HPDE6-E6E7 (cell line): ENCODE data around the gene FAM81A.
A peak's percentile ranks its signal among the peaks of the same experiment; 100 is the strongest.
"Not testable (repeated sequence)": the region's sequence is repeated elsewhere in the genome, so short reads cannot be mapped to it uniquely, and the experiment has no call there.

Source experiments
- DNase-seq: peaks from one replicate; pipeline ENCODE4 v3.0.0; 2011; ENCODE audit warnings: missing footprints; ENCODE audit errors: extremely low spot score

Gene FAM81A

DNA sequence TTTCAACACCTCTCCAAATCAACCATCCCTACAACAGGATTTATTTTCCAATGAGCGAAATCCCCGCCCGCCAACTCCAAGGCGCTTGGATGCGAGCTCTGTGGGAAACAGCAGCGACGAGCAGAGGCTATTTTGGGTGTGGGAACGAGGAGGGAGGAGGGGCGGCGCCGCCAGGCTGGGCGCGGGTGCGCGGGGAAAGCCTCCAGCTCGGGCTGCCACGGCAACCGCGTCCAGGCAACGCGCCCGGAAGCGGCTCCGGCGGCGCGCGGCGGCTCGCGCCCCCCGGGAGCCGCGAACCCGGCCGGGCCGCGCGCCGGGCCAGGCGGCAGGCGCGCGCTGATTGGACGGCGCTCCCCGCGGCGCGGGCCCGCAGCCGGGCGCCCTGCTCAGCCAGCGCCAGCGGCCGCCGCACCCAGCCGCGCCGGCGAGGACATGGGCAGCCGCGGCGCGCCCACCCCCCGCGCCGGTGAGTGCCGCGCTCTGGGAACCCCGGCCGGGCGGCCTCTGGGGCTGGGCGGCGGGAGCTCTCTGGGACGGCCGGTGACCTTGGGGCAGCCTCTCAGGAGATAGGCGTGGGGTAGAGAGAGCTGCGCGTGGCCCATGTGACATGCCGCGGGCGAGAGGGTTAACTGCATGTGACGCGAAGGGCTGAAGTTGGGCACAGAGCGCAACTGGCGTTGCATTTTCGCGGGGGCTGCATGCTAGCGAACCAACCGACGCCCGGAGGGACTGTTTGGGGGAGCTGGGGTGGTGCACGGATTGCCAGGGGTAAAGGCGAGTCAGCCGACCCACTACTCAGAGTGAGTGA, at the start of gene FAM81A:
Gene FAM81A, plus strand, starts transcription at position 370 of the 808 bp plus-strand sequence. CDS start 20,441 bp downstream, outside the sequence.
- DNase-seq: peak; percentile 69

- no peak for DNase-seq
These were observed 49.3 kb upstream of the FAM81A start for GRCh38 chr15:59388670-59389069.

DNA sequence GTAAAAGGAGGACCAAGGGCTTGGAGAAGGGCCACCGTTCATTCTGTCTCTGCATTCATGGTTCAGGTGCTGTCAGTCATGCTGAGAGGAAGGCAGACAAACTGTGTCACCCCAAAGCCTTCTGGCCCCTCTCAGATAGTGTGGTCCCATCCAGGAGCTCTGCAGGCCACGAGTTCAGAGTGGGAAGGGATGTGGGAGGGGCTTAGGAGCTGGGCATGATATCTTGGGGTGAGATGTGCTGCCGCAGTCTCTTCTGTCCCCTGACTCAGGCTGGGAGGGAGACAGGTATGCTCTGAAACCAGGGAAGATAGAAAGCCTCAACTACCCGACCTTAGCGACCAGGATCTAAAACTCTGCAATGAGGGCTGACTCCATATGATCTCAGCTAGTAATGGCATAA, 45.7 kb upstream of the FAM81A start:
- no peak for DNase-seq

GRCh38 chr15:59394166-59394661, 43.8 kb upstream of the FAM81A start:
- DNase-seq: no peak

- no peak for DNase-seq
These were observed 41.8 kb upstream of the FAM81A start for GRCh38 chr15:59396211-59396610.

DNA sequence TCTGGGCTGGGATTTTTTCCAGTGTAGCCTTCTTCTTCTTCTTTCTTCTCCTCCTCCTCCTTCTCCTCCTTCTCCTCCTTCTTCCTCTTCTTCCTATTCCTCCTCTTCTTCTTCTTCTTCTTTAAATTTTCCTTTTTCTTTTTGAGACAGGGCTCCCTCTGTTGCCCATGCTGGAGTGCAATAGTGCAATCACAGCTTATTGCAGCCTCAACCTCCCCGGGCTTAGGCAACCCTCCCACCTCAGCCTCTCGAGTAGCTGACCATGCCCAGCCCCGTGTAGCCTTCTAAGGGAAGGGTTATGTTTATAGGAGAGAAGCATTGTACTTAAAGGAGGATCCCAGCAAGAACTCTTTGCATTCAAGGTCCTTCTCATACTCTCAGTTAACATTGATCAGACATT, 41.3 kb upstream of the FAM81A start:
- no peak for DNase-seq

- no peak for DNase-seq
These were observed 39.8 kb upstream of the FAM81A start for GRCh38 chr15:59398220-59398619.

GRCh38 chr15:59399465-59400102, 38.4 kb upstream of the FAM81A start:
- no peak for DNase-seq

DNA sequence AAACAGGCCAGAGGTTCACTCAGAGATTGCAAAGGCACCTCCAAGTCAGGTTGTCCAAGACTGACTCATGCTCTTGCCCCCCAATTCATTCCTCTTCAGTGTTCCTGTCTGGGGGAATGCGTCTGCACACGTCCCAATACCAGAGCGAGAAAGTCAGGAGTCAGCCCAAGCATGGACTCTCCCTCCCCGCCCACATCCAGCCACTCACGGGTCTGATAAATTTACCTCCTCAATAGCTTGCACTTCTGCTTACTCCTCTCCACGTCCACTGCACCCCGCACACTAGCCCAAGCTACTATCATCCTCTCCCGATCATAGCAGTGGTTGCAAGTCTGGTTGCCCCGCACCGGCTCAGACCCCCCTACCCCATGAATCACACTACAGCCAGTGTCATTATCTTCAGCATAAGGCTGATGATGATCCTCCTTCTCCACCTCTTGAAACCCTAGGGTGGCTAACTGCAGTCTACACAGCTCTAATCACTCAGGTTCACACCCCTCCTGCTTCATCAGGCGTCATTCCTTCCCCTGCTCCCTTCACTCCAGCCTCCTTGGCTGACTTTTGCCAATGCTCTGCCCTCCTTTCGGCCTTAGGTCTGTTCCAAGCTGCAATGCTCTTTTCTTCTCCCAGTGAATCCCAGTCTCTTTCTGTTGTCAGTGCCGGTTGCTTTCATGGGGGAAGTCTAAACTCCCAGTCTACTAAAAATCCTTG, 37.7 kb upstream of the FAM81A start:
- no peak for DNase-seq

DNA sequence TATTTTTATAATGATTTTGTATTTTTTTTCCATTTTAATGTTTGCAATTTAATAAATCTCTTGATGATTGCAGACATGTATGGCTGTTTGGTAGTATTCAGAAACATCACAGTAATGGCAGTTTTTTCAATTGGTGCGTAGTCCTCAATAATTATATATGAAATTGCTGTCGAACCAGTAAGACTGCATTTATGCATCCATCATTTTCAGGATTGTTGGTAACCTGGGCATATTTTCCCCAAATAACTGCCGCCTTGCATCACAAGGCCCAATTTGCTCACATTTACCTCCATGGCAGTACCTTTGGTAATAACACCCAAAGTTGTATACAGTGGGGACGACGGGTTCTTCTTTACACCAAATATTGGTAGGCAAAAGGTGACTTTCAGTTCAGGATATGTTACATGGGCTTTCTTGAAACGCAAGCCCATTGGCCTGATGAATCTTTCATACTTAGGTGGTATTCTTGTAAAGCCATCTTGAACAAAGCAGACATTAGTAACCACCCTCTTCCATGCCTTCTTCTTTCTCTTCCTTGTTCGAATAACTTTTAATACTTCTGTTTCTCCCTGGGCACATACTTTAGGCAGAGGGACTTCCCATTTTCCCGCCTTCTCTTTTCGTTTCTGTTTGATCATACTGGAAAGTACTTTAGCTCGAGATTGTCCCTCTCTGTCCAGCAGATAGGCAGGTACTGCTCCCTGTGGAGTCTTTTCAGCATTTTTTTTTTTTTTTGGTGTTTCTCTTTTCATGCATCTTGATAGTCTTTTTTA, 36.7 kb upstream of the FAM81A start:
- not testable (repeated sequence) for DNase-seq

DNA sequence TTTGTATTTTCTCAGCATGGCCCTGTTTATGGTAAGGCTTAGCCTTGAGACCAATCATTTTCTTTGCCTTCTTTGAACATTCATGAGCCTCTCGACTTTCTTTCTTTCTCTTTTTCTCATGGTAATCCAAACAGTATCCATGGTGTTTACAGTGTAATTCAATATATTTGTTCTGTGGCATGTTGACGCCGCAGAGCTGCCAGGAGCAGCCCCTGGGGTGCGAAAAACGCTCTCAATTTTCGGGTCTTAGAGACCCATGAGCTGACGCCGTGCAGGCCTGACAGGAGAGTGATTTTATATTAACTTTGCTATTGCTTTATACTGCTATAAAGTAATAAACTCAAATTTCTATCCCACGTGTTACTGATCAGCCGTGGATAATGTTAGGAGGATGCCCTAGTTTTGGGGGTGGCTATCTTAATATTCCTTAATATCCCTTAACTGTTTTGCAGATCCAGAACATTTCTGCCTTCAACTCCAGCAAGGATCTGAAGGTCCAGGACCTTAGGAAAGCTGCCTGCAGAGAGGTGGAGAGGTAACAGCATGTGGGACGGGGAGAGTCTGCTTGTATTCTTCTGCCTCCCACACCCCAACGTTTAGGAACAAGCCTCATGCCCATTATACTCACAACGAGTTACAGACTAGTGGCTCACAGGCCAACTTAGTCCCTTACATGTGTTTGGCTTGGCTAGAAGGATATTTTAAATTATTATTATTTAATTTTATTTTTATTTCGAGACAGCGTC, 36.0 kb upstream of the FAM81A start:
- no peak for DNase-seq

GRCh38 chr15:59405079-59405478, 32.9 kb upstream of the FAM81A start:
- DNase-seq: no peak

GRCh38 chr15:59406446-59406845, 31.5 kb upstream of the FAM81A start:
- DNase-seq: no peak

DNA sequence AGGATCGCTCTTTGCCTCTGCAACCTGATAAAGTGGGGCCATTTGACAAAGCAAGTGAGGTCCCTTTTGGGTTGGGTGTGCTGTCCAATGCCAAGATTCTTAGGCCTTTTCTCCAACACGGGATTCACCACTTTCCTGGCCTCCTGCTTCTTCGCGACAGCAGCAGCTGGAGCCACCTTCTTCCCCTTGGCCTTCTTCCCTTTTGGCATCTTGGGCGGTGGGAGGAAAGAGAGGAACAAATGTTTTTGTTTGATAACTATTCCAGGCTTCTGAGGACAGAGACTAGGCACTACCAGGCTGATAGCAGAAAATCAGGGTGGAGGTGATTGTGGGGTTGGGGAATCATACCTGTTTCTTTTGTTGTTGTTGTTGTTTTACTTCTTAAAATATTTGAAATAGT, 30.0 kb upstream of the FAM81A start:
- DNase-seq: no peak

GRCh38 chr15:59410391-59410896, 27.5 kb upstream of the FAM81A start:
- no peak for DNase-seq

DNA sequence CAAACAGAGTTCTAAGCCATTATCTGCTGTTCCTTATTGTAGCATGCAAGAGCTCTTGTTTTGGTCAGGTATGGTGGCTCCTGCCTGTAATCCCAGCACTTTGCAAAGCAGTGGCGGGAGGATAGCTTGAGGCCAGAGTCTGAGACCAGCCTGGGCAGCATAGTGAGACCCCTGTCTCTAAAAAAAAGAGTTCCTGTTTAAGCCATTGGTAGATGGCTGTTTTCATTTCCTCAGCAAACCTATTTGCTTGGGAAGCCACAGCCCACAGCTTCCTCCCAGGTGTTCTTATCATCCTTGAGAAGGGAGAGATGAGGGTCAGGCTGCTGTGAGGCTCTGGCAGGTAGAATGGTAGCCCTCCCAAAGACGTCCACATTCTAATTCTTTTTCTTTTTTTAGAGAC, 24.4 kb upstream of the FAM81A start:
- DNase-seq: no peak

DNA sequence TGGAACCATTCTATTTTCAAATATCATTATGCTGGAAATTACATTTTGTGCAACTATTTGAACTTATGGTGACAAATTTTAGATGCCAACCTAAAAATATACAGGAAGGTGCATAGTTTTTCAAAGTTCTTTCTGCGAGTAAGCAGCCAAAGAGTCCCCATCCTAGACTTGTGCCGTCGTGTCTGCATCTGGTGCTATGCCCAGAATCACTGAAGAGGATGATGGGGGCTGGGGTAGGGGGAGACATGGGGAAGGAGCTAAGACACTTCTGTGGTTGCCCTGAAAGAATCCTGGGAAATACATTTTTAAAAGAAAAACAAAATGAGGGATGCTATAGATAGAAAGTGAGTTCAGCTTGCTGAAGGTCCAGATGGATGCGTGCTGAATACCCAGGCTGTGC, 21.2 kb upstream of the FAM81A start:
- DNase-seq: no peak

DNA sequence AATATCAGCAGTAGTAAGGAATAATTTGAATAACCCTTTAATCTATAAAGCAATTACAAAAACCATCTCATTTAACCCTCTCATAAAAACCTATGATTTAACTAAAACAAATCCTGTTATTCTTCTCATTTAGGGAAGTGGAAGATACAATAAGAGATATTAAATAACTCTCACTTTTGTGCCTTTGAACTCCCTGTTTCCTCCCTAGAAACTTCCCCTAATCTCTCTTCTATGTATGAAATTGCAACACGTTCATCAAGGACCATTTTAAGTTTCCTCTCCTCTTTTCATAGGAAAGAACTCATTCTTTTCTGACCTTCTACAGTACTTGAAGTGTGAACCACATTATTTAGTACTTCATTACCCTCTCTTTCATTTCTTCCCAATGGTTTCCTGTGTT, 18.8 kb upstream of the FAM81A start:
- DNase-seq: no peak

DNA sequence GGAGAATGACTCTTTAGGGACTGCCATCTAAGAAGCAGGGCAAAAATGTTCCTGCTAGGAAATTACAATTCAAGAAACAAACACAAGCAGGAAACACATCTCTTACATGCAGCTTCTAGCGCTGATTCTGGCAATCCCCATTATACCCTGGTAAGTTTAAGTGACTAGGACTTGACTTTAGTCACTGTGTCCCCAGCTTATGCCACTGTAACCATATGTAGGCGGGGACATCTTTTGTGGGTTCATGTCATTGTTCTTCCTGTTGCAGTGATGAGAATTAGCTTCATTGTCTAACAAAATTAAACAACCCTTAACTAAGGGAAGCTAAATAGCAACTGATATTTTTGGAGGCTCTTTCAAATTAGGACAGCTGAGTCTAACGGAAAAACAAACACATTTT, 17.9 kb upstream of the FAM81A start:
- DNase-seq: no peak

DNA sequence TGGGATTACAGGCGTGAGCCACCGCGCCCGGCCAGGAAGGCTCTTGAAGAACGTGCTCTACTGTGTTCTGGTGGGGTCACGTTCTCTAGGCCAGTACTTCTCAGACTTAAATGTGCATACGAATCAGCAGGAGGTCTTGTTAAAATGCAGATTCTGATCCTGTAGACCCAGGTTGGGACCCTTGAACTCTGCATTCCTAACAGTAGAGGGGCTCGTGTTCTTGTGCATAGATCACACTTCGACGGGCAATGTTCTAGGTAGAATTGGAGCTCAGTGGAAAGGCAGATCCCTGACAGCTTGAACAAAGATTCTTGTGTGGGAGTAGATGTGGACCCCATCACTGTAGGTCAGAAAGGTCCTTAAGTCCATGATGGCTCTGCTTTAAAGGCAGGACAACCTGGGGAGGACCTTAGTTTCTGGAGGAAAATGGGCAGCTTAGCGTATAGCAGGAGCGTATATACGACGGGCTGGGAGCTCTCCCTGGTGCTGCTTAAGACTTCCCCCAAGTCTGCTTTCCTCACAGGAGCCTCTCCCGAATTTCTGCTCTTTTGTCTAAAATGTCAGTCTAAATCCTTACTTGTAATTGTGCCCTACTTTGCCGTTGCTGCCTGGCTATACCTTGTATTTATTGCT, 16.9 kb upstream of the FAM81A start:
- DNase-seq: no peak
